ENCODE data around the gene CCDC154. TPM values are rescaled to one million over a fixed set of nuclear protein-coding genes. Genes with fewer than 3 reads are reported as not detected.

The CCDC154 gene
- total RNA-seq, 1 donor from 2014 or later = 4.1 TPM

- Histone ChIP-seq H3K27me3 (no peaks in the 10 kb centered on the region), H3K4me1 (no peaks in the 10 kb centered on the region), H3K27ac (no peak overlapping the region), H3K36me3 (peaks cover 76% of the 10 kb centered on the region), H3K9me3 (no peaks in the 10 kb centered on the region), H3K4me3 (no peak overlapping the region)
- DNase-seq (no peak), ATAC-seq (no peak)
- no peak for TF ChIP-seq CTCF (IDR thresholded peaks at IDR 0.05)
- intact Hi-C loops (cut with DNase I) = no loop called here
Measured at GRCh38 chr16:1459967-1460366, 15.6 kb upstream of the CCDC154 start.

- Histone ChIP-seq H3K27ac (no peak overlapping the region), H3K36me3 (peaks cover 76% of the 10 kb centered on the region), H3K4me3 (no peak overlapping the region), H3K4me1 (no peaks in the 10 kb centered on the region), H3K27me3 (no peaks in the 10 kb centered on the region), H3K9me3 (no peaks in the 10 kb centered on the region)
- no peak for TF ChIP-seq CTCF (IDR thresholded peaks at IDR 0.05)
- intact Hi-C loops (cut with DNase I) = no loop called here
- DNase-seq = no peak
- ATAC-seq = no peak
Measured at GRCh38 chr16:1458977-1459341, 14.6 kb upstream of the CCDC154 start.

GRCh38 chr16:1458336-1458976 is 14.1 kb upstream of the CCDC154 start:
- Histone ChIP-seq H3K4me1 (no peaks in the 10 kb centered on the region), H3K4me3 (no peak overlapping the region), H3K36me3 (peaks cover 78% of the 10 kb centered on the region), H3K9me3 (no peaks in the 10 kb centered on the region), H3K27ac (no peak overlapping the region), H3K27me3 (no peaks in the 10 kb centered on the region)
- TF ChIP-seq CTCF (IDR thresholded peaks at IDR 0.05) = no peak
- ATAC-seq (no peak), DNase-seq (no peak)
- intact Hi-C loops (cut with DNase I) = no loop called here

GRCh38 chr16:1457489-1458245 is 13.3 kb upstream of the CCDC154 start:
- Histone ChIP-seq H3K9me3 (no peaks in the 10 kb centered on the region), H3K4me1 (no peaks in the 10 kb centered on the region), H3K36me3 (peaks cover 79% of the 10 kb centered on the region), H3K27ac (no peak overlapping the region), H3K27me3 (no peaks in the 10 kb centered on the region), H3K4me3 (no peak overlapping the region)
- no peak for TF ChIP-seq CTCF (IDR thresholded peaks at IDR 0.05)
- DNase-seq (no peak), ATAC-seq (no peak)
- intact Hi-C loops (cut with DNase I) = no loop called here

- Histone ChIP-seq H3K4me3 (no peak overlapping the region), H3K36me3 (peaks cover 85% of the 10 kb centered on the region), H3K27me3 (no peaks in the 10 kb centered on the region), H3K9me3 (no peaks in the 10 kb centered on the region), H3K27ac (no peak overlapping the region), H3K4me1 (no peaks in the 10 kb centered on the region)
- no peak for ATAC-seq
- TF ChIP-seq CTCF (IDR thresholded peaks at IDR 0.05) = no peak
- intact Hi-C loops (cut with DNase I) = no loop called here
- DNase-seq = no peak
Measured at GRCh38 chr16:1456951-1457350, 12.6 kb upstream of the CCDC154 start.
